ENCODE results near the gene ZNF337.

GRCh38 chr20:25695532-25696370 is 902 bp downstream of the ZNF337 start:
- TF ChIP-seq CTCF (IDR thresholded peaks at IDR 0.05; ENCODE audit: poor library complexity, severe bottlenecking) (no peak), MXI1 (conservative IDR thresholded peaks at IDR 0.05; ENCODE audit: poor library complexity, severe bottlenecking) (no peak), POLR2AphosphoS5 (IDR thresholded peaks at IDR 0.05) (no peak), REST (IDR thresholded peaks at IDR 0.05; ENCODE audit: borderline replicate concordance) (no peak), EZH2 (IDR thresholded peaks at IDR 0.05; ENCODE audit: borderline replicate concordance, insufficient read depth, low read length, poor library complexity, severe bottlenecking) (no peak), EP300 (conservative IDR thresholded peaks at IDR 0.05; ENCODE audit: poor library complexity, severe bottlenecking) (no peak), SMC3 (conservative IDR thresholded peaks at IDR 0.05; ENCODE audit: poor library complexity) (no peak)
